Activated CD4-positive, alpha-beta T cell treated with anti-CD3 and anti-CD28 coated beads, Interleukin-2, amount 50 U/mL, for 16 hours (primary cell): ENCODE measurements around the gene HFE.

ENCODE experiments used
- DNase-seq: peaks from one replicate; pipeline ENCODE4 v3.0.0-alpha.2; 2020

HFE gene

GRCh38 chr6:26140254-26140966, 53.2 kb downstream of the HFE start:
- no peak for DNase-seq

GRCh38 chr6:26140967-26141294, 53.7 kb downstream of the HFE start:
- DNase-seq = no peak

GRCh38 chr6:26141378-26141904, 54.2 kb downstream of the HFE start:
- no peak for DNase-seq

- DNase-seq = no peak
Measured at GRCh38 chr6:26142026-26142425, 54.8 kb downstream of the HFE start.
